ENCODE results near the gene XIRP1. TPM values are rescaled to one million over a fixed set of nuclear protein-coding genes. Genes with fewer than 3 reads are reported as not detected.

Gene XIRP1
- total and polyA plus RNA-seq, 2 of the 13 experiments (the other 11 are each of a cell fraction or from before 2014, with no cell fraction given), result not detected

DNA sequence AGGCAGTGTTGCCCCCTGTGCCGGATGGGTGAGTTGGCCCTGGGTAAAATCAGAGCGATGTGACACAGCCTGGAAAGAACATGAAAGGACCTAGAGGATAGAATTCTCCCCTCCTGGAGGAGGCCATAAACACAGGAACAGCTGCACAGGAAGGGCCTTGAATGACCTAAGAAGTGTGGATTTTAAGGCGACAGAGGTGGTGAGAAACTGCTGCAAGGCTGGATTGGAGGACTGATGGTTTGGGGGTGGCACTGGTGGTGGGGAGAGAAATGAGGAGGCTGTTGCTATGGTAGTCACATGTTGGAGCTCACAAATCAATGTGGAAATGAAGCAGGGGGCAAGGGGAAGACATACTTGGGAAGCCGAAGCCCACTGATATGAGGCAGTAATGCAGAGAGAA lies 13.8 kb downstream of the XIRP1 start:
- Histone ChIP-seq H3K9ac (ENCODE audit: insufficient read depth, low read depth, low read length) (peak overlapping the region; percentile 68; the same call in 1 of the 2 replicates), H3K79me2 (ENCODE audit: insufficient read depth, low read length) (no peaks in the 10 kb centered on the region), H3K4me3 (replicated peaks in 1 of 3; ENCODE audit: insufficient read depth in 1 of 3, low read depth in 2 of 3, low read length in 3 of 3) (peak overlapping the region; percentile 71 to 79 (median 72); a peak in 5 of 6 replicates), H3K27ac (ENCODE audit: extremely low read length, insufficient read depth, low read length) (no peak overlapping the region), H4K20me1 (ENCODE audit: insufficient read depth, low read length) (no peaks in the 10 kb centered on the region), H3K4me2 (ENCODE audit: low read depth, low read length) (peak overlapping the region; percentile 93), H3K27me3 (ENCODE audit: control insufficient read depth in 1 of 2, insufficient read depth in 2 of 2, low read length in 2 of 2) (peaks cover 3 to 21% of the 10 kb centered on the region in 2 experiments; a peak in 3 of 5 replicates), H2AFZ (ENCODE audit: low read length) (no peak overlapping the region), H3K36me3 (replicated peaks in 1 of 2; ENCODE audit: control insufficient read depth in 1 of 2, insufficient read depth in 2 of 2, low read length in 2 of 2) (no peaks in the 10 kb centered on the region), H3K9me3 (ENCODE audit: low read length) (no peaks in the 10 kb centered on the region), H3K4me1 (ENCODE audit: insufficient read depth, low read length) (peaks cover 50% of the 10 kb centered on the region)
- in situ Hi-C loops (cut with HindIII; ENCODE audit: extremely low pct_ligation_motif_present, low pct_unique_long_range_greater_than_20kb) (no loop called here), intact Hi-C loops (cut with micrococcal nuclease; ENCODE audit: unreplicated experiment) (no loop called here)
- WGBS (ENCODE audit: low lambda C conversion rate), result 65% methylated on average over 4 of the region's 4 CpGs
- POLR2A ChIA-PET, result interaction anchor here (1.1 to 1.3 kb wide), 3 partner anchors 24 to 71 kb away, joined by 3 to 5 read pairs (median 3); partner anchors contain the start of genes GORASP1 and TTC21A
- no peak for TF ChIP-seq SMARCC2 (IDR thresholded peaks at IDR 0.05)
- TF ChIP-seq FUBP1 (CRISPR knock-in tag; IDR thresholded peaks at IDR 0.05; ENCODE audit: borderline replicate concordance), result no peak
- TF ChIP-seq PPARG (CRISPR knock-in tag; conservative IDR thresholded peaks at IDR 0.05), result no peak
- TF ChIP-seq ZNF558 (CRISPR knock-in tag; IDR thresholded peaks at IDR 0.05; ENCODE audit: borderline replicate concordance), result no peak
- TF ChIP-seq, protein P1, sequence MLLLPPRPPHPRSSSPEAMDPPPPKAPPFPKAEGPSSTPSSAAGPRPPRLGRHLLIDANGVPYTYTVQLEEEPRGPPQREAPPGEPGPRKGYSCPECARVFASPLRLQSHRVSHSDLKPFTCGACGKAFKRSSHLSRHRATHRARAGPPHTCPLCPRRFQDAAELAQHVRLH (CRISPR knock-in tag; IDR thresholded peaks at IDR 0.05; ENCODE audit: borderline replicate concordance, low read depth), result no peak
- no peak for TF ChIP-seq HDAC2 (CRISPR knock-in tag; IDR thresholded peaks at IDR 0.05)
- TF ChIP-seq PLRG1 (conservative IDR thresholded peaks at IDR 0.05), result no peak
- TF ChIP-seq, protein P2, sequence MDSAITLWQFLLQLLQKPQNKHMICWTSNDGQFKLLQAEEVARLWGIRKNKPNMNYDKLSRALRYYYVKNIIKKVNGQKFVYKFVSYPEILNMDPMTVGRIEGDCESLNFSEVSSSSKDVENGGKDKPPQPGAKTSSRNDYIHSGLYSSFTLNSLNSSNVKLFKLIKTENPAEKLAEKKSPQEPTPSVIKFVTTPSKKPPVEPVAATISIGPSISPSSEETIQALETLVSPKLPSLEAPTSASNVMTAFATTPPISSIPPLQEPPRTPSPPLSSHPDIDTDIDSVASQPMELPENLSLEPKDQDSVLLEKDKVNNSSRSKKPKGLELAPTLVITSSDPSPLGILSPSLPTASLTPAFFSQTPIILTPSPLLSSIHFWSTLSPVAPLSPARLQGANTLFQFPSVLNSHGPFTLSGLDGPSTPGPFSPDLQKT (CRISPR knock-in tag; IDR thresholded peaks at IDR 0.05; ENCODE audit: borderline replicate concordance), result no peak
- TF ChIP-seq CREBL2 (CRISPR knock-in tag; IDR thresholded peaks at IDR 0.05; ENCODE audit: borderline replicate concordance), result no peak
- no peak for TF ChIP-seq ZNF501 (CRISPR knock-in tag; IDR thresholded peaks at IDR 0.05)
- no peak for TF ChIP-seq YEATS4 (CRISPR knock-in tag; IDR thresholded peaks at IDR 0.05; ENCODE audit: borderline replicate concordance)
- TF ChIP-seq ZNF841 (CRISPR knock-in tag; IDR thresholded peaks at IDR 0.05; ENCODE audit: borderline replicate concordance), result no peak
- no peak for TF ChIP-seq U2AF1 (optimal IDR thresholded peaks at IDR 0.05; ENCODE audit: low read depth, low read length)
- DNase-seq (ENCODE audit: low spot score) (no peak), FAIRE-seq (no peak), ATAC-seq (no peak)
- BruUV-seq (replicated peaks), result no TSS peak
- CTCF ChIA-PET (ENCODE audit: low intra/inter-chr PET ratio, low total read pairs), result interaction anchor here (0.8 kb wide), 1 partner anchor 52 kb away, joined by 3 read pairs; no protein-coding TSS in a partner anchor
